GM21526 (cell line): Measurements from ENCODE around the gene SLC25A40.

Experiments
- ATAC-seq: cut with Tn5 transposase; IDR thresholded peaks from one replicate; pipeline ENCODE4 v1.9.1; 2021; ENCODE audit warnings: moderate library complexity; ENCODE audit not compliant: unreplicated experiment, low FRiP score

The SLC25A40 gene

DNA sequence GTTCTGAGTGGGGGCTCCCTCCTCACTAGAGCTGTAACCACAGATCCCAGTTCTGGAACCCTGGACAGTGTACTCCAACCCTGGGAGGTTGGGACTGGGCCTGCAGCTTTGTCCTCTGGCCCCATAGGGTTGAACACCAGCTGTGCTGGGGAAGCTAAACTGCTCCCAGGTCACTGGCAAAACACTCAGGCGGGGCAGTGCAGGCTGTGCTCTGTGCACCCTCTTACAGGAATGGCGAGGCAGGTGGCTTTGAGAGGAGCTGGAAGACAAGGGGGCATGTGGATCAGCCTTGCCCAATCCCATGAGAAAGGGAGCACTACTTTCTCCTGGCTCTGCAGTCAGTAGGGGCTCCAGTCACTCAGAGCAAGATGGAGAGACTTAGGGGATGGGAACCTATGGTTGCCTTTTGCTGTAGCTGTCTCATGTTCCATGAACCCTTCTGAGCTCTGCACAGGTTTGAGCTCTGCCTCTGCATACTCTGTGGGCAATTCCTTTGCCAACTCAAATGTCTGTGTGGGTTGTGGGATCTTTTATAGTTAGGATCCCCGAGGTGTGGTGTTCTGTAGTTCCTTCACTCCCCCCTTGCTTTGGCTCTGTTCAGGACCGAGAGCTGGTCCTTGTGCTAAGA lies 90.7 kb downstream of the SLC25A40 start:
- ATAC-seq: no peak

- ATAC-seq: no peak
Measured at GRCh38 chr7:87784424-87784823, 91.7 kb downstream of the SLC25A40 start.
